GM23338 (cell line): ENCODE results near the gene NCKAP5. TPM values are rescaled to one million over a fixed set of nuclear protein-coding genes. Genes with fewer than 3 reads are reported as not detected.

Experiments
- ATAC-seq: fragments of 200-7000 bp; cut with Tn5 transposase; 3 replicates; pipeline ENCODE4 v1.9.1; 2020
- DNase-seq: peaks from one replicate; pipeline ENCODE4 v3.0.0-alpha.2; 2015; ENCODE audit warnings: low spot score
- H2AFZ ChIP-seq: fragments of 200-600 bp; sonication (generic); 2 replicates; pipeline ENCODE4 v1.8.0; 2016; ENCODE audit warnings: antibody characterized with exemption, mild to moderate bottlenecking, moderate library complexity
- H3F3A ChIP-seq: fragments of 200-600 bp; sonication (generic); replicated peaks from 2 replicates; pipeline ENCODE4 v1.8.0; 2017; ENCODE audit warnings: antibody characterized with exemption, mixed run types, low read depth
- H3K27ac ChIP-seq: fragments of 200-600 bp; sonication (generic); 2 replicates; pipeline ENCODE4 v1.6.1; 2016; ENCODE audit warnings: low read depth
- H3K27me3 ChIP-seq: fragments of 200-600 bp; sonication (generic); 2 replicates; pipeline ENCODE4 v1.8.0; 2016; ENCODE audit warnings: mild to moderate bottlenecking, mixed run types, moderate library complexity; ENCODE audit not compliant: insufficient read depth
- H3K36me3 ChIP-seq: fragments of 200-600 bp; sonication (generic); 2 replicates; pipeline ENCODE4 v1.8.0; 2016; ENCODE audit warnings: mild to moderate bottlenecking; ENCODE audit not compliant: insufficient read depth
- H3K4me1 ChIP-seq: fragments of 200-600 bp; sonication (generic); 2 replicates; pipeline ENCODE4 v1.8.0; 2016; ENCODE audit warnings: mild to moderate bottlenecking, moderate library complexity; ENCODE audit not compliant: insufficient read depth
- H3K4me2 ChIP-seq: fragments of 200-600 bp; sonication (generic); 2 replicates; pipeline ENCODE4 v1.7.1; 2017; ENCODE audit warnings: mixed run types
- H3K4me3 ChIP-seq: fragments of 200-600 bp; sonication (generic); 2 replicates; pipeline ENCODE4 v1.6.1; 2016; ENCODE audit warnings: mixed run types
- H3K79me2 ChIP-seq: fragments of 200-600 bp; sonication (generic); replicated peaks from 2 replicates; pipeline ENCODE4 v1.8.0; 2017; ENCODE audit warnings: mild to moderate bottlenecking; ENCODE audit not compliant: insufficient read depth
- H3K9me2 ChIP-seq: fragments of 200-600 bp; sonication (generic); 2 replicates; pipeline ENCODE4 v1.8.0; 2017; ENCODE audit not compliant: insufficient read depth
- H4K20me1 ChIP-seq: fragments of 200-600 bp; sonication (generic); replicated peaks from 2 replicates; pipeline ENCODE4 v1.8.0; 2017; ENCODE audit warnings: mild to moderate bottlenecking; ENCODE audit not compliant: insufficient read depth
- H3K27ac Mint-ChIP-seq: 2 replicates; pipeline ENCODE4 v1.8.0; 2020; ENCODE audit warnings: inconsistent platforms, mild to moderate bottlenecking, moderate library complexity, mixed read lengths
- H3K27me3 Mint-ChIP-seq: 3 replicates; pipeline ENCODE4 v1.8.0; 2022; ENCODE audit warnings: low read depth, mild to moderate bottlenecking, moderate library complexity, mixed read lengths, inconsistent platforms; ENCODE audit not compliant: insufficient read depth, poor library complexity
- H3K36me3 Mint-ChIP-seq: 3 replicates; pipeline ENCODE4 v1.8.0; 2021; ENCODE audit warnings: low read depth, mild to moderate bottlenecking, inconsistent platforms, moderate library complexity, mixed read lengths
- H3K4me1 Mint-ChIP-seq: 3 replicates; pipeline ENCODE4 v1.8.0; 2020; ENCODE audit warnings: mild to moderate bottlenecking, inconsistent platforms, mixed read lengths
- H3K4me3 Mint-ChIP-seq: 3 replicates; pipeline ENCODE4 v1.8.0; 2021; ENCODE audit warnings: moderate library complexity, mild to moderate bottlenecking, inconsistent platforms, mixed read lengths
- H3K9me3 Mint-ChIP-seq: 3 replicates; pipeline ENCODE4 v1.8.0; 2020; ENCODE audit warnings: moderate library complexity, mild to moderate bottlenecking, inconsistent platforms, mixed read lengths
- CREB1 ChIP-seq: fragments of 250-450 bp; sonication (Bioruptor Pico); IDR thresholded peaks from 2 replicates; pipeline ENCODE4 v1.5.0; 2020; ENCODE audit warnings: low read depth, mild to moderate bottlenecking, moderate library complexity
- EZH2 ChIP-seq: fragments of 200-600 bp; sonication (generic); IDR thresholded peaks from one replicate; pipeline ENCODE4 v1.8.0; 2017; ENCODE audit warnings: antibody characterized with exemption, mild to moderate bottlenecking, low read depth; ENCODE audit not compliant: unreplicated experiment
- EZH2phosphoT487 ChIP-seq: fragments of 200-600 bp; sonication (generic); IDR thresholded peaks from one replicate; pipeline ENCODE4 v1.8.1; 2018; ENCODE audit warnings: antibody characterized with exemption; ENCODE audit not compliant: unreplicated experiment
- JUNB ChIP-seq: IDR thresholded peaks from one replicate; pipeline ENCODE4 v1.6.1; 2016; ENCODE audit warnings: antibody characterized with exemption; ENCODE audit not compliant: unreplicated experiment
- NANOG ChIP-seq: IDR thresholded peaks from 2 replicates; pipeline ENCODE4 v1.6.1; 2016; ENCODE audit warnings: antibody characterized with exemption, borderline replicate concordance
- POLR2AphosphoS5 ChIP-seq: IDR thresholded peaks from 2 replicates; pipeline ENCODE4 v1.6.1; 2016; ENCODE audit warnings: antibody characterized with exemption, low read depth
- REST ChIP-seq: IDR thresholded peaks from one replicate; pipeline ENCODE4 v1.6.1; 2018; ENCODE audit warnings: antibody characterized with exemption; ENCODE audit not compliant: unreplicated experiment
- STAT1 ChIP-seq: IDR thresholded peaks from one replicate; pipeline ENCODE4 v1.6.1; 2016; ENCODE audit warnings: antibody characterized with exemption; ENCODE audit not compliant: unreplicated experiment
- ZNF114 ChIP-seq: fragments of 250-450 bp; sonication (Bioruptor Pico); IDR thresholded peaks from 2 replicates; pipeline ENCODE4 v1.5.0; 2020; ENCODE audit warnings: mild to moderate bottlenecking, moderate library complexity
- ZNF331 ChIP-seq: fragments of 250-450 bp; sonication (Bioruptor Pico); IDR thresholded peaks from 2 replicates; pipeline ENCODE4 v1.5.0; 2020; ENCODE audit warnings: low read depth, mild to moderate bottlenecking, moderate library complexity
- polyA plus RNA-seq: library from polyadenylated mRNA; unstranded; fragments of >200 nt; fragmentation: Nextera tagmentation; extraction: Ambion mirVana; gene quantifications from 2 replicates; pipeline ENCODE4 v1.2.1, GENCODE V29; 2016
- total RNA-seq: library from RNA; depleted of rRNA; stranded (reverse); fragments of >200 nt; shearing (Covaris generic); gene quantifications from 2 replicates; pipeline ENCODE4 v1.2.3, GENCODE V29; 2014
- TF ChIP-seq, protein P1 (sequence below), 2 experiments: fragments of 200-600 bp in 1 of 2; sonication (generic) in 1 of 2; conservative IDR thresholded peaks; 2 replicates each; pipeline versions ENCODE4 v1.5.1 to v1.6.1; 2016 to 2017; ENCODE audit warnings: antibody characterized with exemption in 2 of 2, low read depth in 2 of 2, mild to moderate bottlenecking in 2 of 2, moderate library complexity in 1 of 2
- TF ChIP-seq, protein P2 (sequence below): fragments of 250-450 bp; sonication (Bioruptor Pico); IDR thresholded peaks from 2 replicates; pipeline ENCODE4 v1.5.0; 2020; ENCODE audit warnings: mild to moderate bottlenecking, moderate library complexity
- TF ChIP-seq, protein P3 (sequence below): IDR thresholded peaks from 2 replicates; pipeline ENCODE4 v1.6.1; 2016; ENCODE audit warnings: antibody characterized with exemption

The NCKAP5 gene
- total and polyA plus RNA-seq, 2 experiments from 2014 or later, result 0.34 to 0.73 TPM

- Mint-ChIP-seq H3K4me3 (no peak overlapping the region), H3K27me3 (no peaks in the 10 kb centered on the region), H3K27ac (no peak overlapping the region), H3K4me1 (peaks cover 6% of the 10 kb centered on the region), H3K9me3 (no peaks in the 10 kb centered on the region), H3K36me3 (no peaks in the 10 kb centered on the region)
- Histone ChIP-seq H3K27ac (no peak overlapping the region), H3K4me3 (no peak overlapping the region), H3K4me1 (no peaks in the 10 kb centered on the region), H2AFZ (no peak overlapping the region), H3K9me2 (no peaks in the 10 kb centered on the region), H3K4me2 (no peak overlapping the region), H4K20me1 (no peaks in the 10 kb centered on the region), H3K27me3 (no peaks in the 10 kb centered on the region), H3F3A (no peaks in the 10 kb centered on the region), H3K36me3 (no peaks in the 10 kb centered on the region), H3K79me2 (no peaks in the 10 kb centered on the region)
- ATAC-seq (no peak), DNase-seq (no peak)
- TF ChIP-seq, protein P1, sequence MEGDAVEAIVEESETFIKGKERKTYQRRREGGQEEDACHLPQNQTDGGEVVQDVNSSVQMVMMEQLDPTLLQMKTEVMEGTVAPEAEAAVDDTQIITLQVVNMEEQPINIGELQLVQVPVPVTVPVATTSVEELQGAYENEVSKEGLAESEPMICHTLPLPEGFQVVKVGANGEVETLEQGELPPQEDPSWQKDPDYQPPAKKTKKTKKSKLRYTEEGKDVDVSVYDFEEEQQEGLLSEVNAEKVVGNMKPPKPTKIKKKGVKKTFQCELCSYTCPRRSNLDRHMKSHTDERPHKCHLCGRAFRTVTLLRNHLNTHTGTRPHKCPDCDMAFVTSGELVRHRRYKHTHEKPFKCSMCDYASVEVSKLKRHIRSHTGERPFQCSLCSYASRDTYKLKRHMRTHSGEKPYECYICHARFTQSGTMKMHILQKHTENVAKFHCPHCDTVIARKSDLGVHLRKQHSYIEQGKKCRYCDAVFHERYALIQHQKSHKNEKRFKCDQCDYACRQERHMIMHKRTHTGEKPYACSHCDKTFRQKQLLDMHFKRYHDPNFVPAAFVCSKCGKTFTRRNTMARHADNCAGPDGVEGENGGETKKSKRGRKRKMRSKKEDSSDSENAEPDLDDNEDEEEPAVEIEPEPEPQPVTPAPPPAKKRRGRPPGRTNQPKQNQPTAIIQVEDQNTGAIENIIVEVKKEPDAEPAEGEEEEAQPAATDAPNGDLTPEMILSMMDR (conservative IDR thresholded peaks at IDR 0.05; ENCODE audit: low read depth in 2 of 2), result no peak
- no peak for TF ChIP-seq EZH2phosphoT487
- TF ChIP-seq JUNB, result no peak
- TF ChIP-seq CREB1 (CRISPR knock-in tag), result no peak
- TF ChIP-seq, protein P2, sequence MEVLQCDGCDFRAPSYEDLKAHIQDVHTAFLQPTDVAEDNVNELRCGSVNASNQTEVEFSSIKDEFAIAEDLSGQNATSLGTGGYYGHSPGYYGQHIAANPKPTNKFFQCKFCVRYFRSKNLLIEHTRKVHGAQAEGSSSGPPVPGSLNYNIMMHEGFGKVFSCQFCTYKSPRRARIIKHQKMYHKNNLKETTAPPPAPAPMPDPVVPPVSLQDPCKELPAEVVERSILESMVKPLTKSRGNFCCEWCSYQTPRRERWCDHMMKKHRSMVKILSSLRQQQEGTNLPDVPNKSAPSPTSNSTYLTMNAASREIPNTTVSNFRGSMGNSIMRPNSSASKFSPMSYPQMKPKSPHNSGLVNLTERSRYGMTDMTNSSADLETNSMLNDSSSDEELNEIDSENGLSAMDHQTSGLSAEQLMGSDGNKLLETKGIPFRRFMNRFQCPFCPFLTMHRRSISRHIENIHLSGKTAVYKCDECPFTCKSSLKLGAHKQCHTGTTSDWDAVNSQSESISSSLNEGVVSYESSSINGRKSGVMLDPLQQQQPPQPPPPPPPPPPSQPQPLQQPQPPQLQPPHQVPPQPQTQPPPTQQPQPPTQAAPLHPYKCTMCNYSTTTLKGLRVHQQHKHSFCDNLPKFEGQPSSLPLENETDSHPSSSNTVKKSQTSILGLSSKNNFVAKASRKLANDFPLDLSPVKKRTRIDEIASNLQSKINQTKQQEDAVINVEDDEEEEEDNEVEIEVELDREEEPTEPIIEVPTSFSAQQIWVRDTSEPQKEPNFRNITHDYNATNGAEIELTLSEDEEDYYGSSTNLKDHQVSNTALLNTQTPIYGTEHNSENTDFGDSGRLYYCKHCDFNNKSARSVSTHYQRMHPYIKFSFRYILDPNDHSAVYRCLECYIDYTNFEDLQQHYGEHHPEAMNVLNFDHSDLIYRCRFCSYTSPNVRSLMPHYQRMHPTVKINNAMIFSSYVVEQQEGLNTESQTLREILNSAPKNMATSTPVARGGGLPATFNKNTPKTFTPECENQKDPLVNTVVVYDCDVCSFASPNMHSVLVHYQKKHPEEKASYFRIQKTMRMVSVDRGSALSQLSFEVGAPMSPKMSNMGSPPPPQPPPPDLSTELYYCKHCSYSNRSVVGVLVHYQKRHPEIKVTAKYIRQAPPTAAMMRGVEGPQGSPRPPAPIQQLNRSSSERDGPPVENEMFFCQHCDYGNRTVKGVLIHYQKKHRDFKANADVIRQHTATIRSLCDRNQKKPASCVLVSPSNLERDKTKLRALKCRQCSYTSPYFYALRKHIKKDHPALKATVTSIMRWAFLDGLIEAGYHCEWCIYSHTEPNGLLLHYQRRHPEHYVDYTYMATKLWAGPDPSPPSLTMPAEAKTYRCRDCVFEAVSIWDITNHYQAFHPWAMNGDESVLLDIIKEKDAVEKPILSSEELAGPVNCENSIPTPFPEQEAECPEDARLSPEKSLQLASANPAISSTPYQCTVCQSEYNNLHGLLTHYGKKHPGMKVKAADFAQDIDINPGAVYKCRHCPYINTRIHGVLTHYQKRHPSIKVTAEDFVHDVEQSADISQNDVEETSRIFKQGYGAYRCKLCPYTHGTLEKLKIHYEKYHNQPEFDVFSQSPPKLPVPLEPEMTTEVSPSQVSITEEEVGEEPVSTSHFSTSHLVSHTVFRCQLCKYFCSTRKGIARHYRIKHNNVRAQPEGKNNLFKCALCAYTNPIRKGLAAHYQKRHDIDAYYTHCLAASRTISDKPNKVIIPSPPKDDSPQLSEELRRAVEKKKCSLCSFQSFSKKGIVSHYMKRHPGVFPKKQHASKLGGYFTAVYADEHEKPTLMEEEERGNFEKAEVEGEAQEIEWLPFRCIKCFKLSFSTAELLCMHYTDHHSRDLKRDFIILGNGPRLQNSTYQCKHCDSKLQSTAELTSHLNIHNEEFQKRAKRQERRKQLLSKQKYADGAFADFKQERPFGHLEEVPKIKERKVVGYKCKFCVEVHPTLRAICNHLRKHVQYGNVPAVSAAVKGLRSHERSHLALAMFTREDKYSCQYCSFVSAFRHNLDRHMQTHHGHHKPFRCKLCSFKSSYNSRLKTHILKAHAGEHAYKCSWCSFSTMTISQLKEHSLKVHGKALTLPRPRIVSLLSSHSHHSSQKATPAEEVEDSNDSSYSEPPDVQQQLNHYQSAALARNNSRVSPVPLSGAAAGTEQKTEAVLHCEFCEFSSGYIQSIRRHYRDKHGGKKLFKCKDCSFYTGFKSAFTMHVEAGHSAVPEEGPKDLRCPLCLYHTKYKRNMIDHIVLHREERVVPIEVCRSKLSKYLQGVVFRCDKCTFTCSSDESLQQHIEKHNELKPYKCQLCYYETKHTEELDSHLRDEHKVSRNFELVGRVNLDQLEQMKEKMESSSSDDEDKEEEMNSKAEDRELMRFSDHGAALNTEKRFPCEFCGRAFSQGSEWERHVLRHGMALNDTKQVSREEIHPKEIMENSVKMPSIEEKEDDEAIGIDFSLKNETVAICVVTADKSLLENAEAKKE (CRISPR knock-in tag), result no peak
- no peak for TF ChIP-seq ZNF114
- no peak for TF ChIP-seq STAT1
- TF ChIP-seq POLR2AphosphoS5, result no peak
- no peak for TF ChIP-seq REST
- TF ChIP-seq ZNF331, result no peak
- no peak for TF ChIP-seq EZH2
- TF ChIP-seq, protein P3, sequence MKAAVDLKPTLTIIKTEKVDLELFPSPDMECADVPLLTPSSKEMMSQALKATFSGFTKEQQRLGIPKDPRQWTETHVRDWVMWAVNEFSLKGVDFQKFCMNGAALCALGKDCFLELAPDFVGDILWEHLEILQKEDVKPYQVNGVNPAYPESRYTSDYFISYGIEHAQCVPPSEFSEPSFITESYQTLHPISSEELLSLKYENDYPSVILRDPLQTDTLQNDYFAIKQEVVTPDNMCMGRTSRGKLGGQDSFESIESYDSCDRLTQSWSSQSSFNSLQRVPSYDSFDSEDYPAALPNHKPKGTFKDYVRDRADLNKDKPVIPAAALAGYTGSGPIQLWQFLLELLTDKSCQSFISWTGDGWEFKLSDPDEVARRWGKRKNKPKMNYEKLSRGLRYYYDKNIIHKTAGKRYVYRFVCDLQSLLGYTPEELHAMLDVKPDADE, result no peak
- no peak for TF ChIP-seq NANOG
These were observed 320.0 kb downstream of the NCKAP5 start for GRCh38 chr2:133248264-133248663.
